Measurements from ENCODE around the gene AHCY. TPM values are rescaled to one million over a fixed set of nuclear protein-coding genes. Genes with fewer than 3 reads are reported as not detected.

The AHCY gene
- total and polyA plus RNA-seq, 11 donors = 48.3 to 132 (median 59.1) TPM

DNA sequence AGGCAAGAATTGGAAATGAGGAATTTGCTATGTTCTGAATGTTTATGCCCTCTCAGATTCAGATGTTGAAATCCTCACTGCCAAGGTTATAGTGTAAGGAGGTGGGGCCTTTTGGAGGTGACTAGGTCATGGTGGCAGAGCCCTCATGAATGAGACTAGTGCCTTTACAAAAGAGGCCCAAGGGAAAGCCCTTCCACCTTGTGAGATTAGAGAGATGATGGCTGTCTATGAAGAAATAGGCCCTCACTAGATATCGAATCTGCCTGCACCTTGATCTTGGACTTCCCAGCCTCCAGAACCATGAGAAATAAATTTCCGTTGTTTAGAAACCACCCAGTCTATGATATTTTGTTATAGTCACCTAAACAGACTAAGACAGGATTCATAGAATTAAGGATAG is 51.5 kb downstream of the AHCY start:
- no peak overlapping the region for H3K4me3 ChIP-seq
- intact Hi-C loops (cut with DNase I) = no loop called here
- H3K9me3 ChIP-seq = no peaks in the 10 kb centered on the region
- ATAC-seq (no peak), DNase-seq (no peak)
- TF ChIP-seq, protein P1, sequence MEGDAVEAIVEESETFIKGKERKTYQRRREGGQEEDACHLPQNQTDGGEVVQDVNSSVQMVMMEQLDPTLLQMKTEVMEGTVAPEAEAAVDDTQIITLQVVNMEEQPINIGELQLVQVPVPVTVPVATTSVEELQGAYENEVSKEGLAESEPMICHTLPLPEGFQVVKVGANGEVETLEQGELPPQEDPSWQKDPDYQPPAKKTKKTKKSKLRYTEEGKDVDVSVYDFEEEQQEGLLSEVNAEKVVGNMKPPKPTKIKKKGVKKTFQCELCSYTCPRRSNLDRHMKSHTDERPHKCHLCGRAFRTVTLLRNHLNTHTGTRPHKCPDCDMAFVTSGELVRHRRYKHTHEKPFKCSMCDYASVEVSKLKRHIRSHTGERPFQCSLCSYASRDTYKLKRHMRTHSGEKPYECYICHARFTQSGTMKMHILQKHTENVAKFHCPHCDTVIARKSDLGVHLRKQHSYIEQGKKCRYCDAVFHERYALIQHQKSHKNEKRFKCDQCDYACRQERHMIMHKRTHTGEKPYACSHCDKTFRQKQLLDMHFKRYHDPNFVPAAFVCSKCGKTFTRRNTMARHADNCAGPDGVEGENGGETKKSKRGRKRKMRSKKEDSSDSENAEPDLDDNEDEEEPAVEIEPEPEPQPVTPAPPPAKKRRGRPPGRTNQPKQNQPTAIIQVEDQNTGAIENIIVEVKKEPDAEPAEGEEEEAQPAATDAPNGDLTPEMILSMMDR (IDR thresholded peaks at IDR 0.05) = no peak
- no peak for TF ChIP-seq POLR2A (IDR thresholded peaks at IDR 0.05)
- H3K27me3 ChIP-seq = no peaks in the 10 kb centered on the region
- WGBS, 4 donors = 86 to 95% (median 93%) methylated on average over 2 of the region's 2 CpGs
- H3K4me1 ChIP-seq = peaks cover 0 to 15% (median 0%) of the 10 kb centered on the region in 12 donors
- H3K27ac ChIP-seq = no peak overlapping the region
- H3K36me3 ChIP-seq = no peaks in the 10 kb centered on the region

DNA sequence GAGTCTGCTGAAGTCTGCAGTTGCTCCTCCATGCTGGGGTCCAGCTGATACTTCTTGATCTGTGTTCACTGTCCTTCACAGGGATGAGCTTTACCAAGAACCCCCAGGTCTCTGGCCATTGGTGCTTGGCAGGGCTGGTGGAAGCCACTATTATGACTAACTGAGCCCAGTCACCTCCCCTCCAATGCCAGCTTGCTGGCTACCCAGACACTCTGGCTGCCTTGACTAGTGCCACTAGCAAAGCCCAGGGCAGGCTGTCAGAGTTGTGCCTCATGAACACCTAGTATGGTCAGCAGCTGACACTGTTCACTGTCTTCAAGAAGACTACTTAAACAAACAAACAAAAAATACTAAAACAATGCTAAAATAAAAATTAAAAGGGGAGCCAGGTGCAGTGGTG is 53.1 kb downstream of the AHCY start:
- Histone ChIP-seq H3K4me3 (no peak overlapping the region), H3K27ac (no peak overlapping the region), H3K9me3 (no peaks in the 10 kb centered on the region), H3K36me3 (no peaks in the 10 kb centered on the region), H3K4me1 (peaks cover 0 to 15% (median 0%) of the 10 kb centered on the region in 12 donors), H3K27me3 (no peaks in the 10 kb centered on the region)
- TF ChIP-seq POLR2A (IDR thresholded peaks at IDR 0.05) = no peak
- TF ChIP-seq, protein P1 (IDR thresholded peaks at IDR 0.05) = no peak
- ATAC-seq (no peak), DNase-seq (no peak)
- intact Hi-C loops (cut with DNase I) = no loop called here

DNA sequence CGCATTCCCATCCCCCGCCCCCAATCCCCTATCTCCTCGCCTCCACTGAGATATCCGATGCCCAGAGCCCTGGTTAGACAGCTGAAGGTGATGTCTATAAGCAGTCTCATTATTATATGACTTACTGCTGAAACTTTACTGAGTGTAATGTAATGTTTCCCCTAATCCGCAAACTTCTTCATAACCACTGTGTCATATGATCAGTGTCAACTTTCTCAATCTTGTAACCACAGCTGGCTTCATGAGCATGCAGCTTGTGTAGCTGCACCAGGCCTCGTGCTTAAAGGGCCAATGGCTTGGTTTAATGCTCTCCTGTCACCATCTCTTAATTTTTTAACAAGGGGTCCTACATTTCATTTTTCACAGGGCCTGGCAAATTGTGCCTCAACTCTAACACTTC is 53.9 kb downstream of the AHCY start:
- Histone ChIP-seq H3K27me3 (no peaks in the 10 kb centered on the region), H3K4me1 (peaks cover 0 to 15% (median 0%) of the 10 kb centered on the region in 12 donors), H3K36me3 (no peaks in the 10 kb centered on the region), H3K27ac (peak overlapping the region in 1 of 12 donors; percentile 46), H3K4me3 (no peak overlapping the region), H3K9me3 (no peaks in the 10 kb centered on the region)
- DNase-seq = peak in 1 of 5 donors; percentile 27
- ATAC-seq = peak in 1 of 4 donors; percentile 53
- intact Hi-C loops (cut with DNase I) = no loop called here
- 69 to 82% (median 77%) methylated on average over 6 of the region's 6 CpGs for WGBS, 4 donors
- TF ChIP-seq, protein P1 (IDR thresholded peaks at IDR 0.05) = no peak
- TF ChIP-seq POLR2A (IDR thresholded peaks at IDR 0.05) = no peak

DNA sequence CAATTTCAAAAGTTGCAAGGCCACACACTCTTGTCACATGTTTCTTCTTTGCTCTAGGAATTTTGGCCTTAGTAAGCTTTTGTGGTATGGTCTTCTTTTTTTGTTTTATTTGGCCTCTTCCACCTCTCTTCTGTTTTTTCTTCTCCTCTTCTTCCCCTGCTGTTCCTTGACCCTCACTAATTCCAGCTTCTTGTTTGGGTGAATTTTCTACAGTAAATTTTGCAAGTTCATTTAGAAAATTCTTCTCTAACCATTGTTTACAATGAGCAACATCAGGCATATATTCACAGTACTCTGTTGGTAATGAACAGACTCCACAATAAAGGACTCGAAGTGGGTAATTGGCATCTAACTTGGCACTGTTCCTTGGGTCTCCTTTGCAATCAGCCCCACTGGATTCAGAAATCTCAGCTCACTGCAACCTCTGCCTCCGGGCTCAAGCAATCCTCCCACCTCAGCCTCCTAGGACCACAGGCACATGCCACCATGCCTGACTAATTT is 57.0 kb downstream of the AHCY start:
- DNase-seq (no peak), ATAC-seq (no peak)
- Histone ChIP-seq H3K9me3 (no peaks in the 10 kb centered on the region), H3K27me3 (no peaks in the 10 kb centered on the region), H3K36me3 (no peaks in the 10 kb centered on the region), H3K27ac (no peak overlapping the region), H3K4me1 (peaks cover 0 to 17% (median 0%) of the 10 kb centered on the region in 12 donors), H3K4me3 (no peak overlapping the region)
- intact Hi-C loops (cut with DNase I) = no loop called here
- TF ChIP-seq, protein P1 (IDR thresholded peaks at IDR 0.05) = no peak
- TF ChIP-seq POLR2A (IDR thresholded peaks at IDR 0.05) = no peak
- 88 to 92% (median 91%) methylated on average over 2 of the region's 2 CpGs for WGBS, 4 donors

Measured in heart left ventricle (tissue), 16 donors.